GM12801 (cell line): ENCODE measurements around the gene OSBPL5.

ENCODE experiments used
- TF ChIP-seq, protein P1 (sequence below): IDR thresholded peaks from one replicate; pipeline ENCODE4 v1.5.1; 2011; ENCODE audit warnings: control low read depth; ENCODE audit not compliant: insufficient read length; ENCODE audit errors: extremely low read depth

The OSBPL5 gene

GRCh38 chr11:3126207-3126865 lies 38.8 kb downstream of the OSBPL5 start:
- TF ChIP-seq, protein P1, sequence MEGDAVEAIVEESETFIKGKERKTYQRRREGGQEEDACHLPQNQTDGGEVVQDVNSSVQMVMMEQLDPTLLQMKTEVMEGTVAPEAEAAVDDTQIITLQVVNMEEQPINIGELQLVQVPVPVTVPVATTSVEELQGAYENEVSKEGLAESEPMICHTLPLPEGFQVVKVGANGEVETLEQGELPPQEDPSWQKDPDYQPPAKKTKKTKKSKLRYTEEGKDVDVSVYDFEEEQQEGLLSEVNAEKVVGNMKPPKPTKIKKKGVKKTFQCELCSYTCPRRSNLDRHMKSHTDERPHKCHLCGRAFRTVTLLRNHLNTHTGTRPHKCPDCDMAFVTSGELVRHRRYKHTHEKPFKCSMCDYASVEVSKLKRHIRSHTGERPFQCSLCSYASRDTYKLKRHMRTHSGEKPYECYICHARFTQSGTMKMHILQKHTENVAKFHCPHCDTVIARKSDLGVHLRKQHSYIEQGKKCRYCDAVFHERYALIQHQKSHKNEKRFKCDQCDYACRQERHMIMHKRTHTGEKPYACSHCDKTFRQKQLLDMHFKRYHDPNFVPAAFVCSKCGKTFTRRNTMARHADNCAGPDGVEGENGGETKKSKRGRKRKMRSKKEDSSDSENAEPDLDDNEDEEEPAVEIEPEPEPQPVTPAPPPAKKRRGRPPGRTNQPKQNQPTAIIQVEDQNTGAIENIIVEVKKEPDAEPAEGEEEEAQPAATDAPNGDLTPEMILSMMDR, result no peak

GRCh38 chr11:3124821-3125220 lies 40.3 kb downstream of the OSBPL5 start:
- TF ChIP-seq, protein P1, result no peak

- TF ChIP-seq, protein P1, result no peak
Observed at GRCh38 chr11:3123761-3124733, 41.1 kb downstream of the OSBPL5 start.

DNA sequence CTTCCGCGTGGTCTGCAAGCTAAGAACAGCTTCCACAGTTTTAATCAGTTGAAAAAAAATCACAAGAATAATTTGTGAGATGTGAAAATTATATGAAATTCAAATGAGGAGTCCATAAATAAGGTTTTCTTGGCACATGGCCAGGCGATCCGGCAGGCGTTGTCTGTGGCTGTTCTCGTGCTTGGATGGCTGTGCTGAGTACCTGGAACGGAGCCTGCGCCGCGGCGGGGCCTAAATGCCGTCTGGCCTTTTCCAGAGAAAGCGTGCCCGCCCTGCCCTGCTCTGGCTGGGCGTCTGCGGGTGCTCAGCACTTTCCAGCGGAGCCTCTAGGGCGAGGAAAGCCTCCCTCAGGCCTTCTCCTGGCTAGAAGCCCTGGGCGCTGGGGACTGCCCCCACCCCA lies 41.8 kb downstream of the OSBPL5 start:
- TF ChIP-seq, protein P1, result no peak

GRCh38 chr11:3122775-3123201 lies 42.3 kb downstream of the OSBPL5 start:
- TF ChIP-seq, protein P1, result no peak

GRCh38 chr11:3121931-3122774 lies 43.0 kb downstream of the OSBPL5 start:
- TF ChIP-seq, protein P1, result no peak

- TF ChIP-seq, protein P1, result no peak
Observed at GRCh38 chr11:3121416-3121815, 43.7 kb downstream of the OSBPL5 start.
